ENCODE data around the gene MOAP1. TPM values are rescaled to one million over a fixed set of nuclear protein-coding genes. Genes with fewer than 3 reads are reported as not detected.
A peak's percentile ranks its signal among the peaks of the same experiment; 100 is the strongest.
"Not testable (repeated sequence)": the region's sequence is repeated elsewhere in the genome, so short reads cannot be mapped to it uniquely, and the experiment has no call there.

The MOAP1 gene
- total RNA-seq, 1 donor from 2014 or later = 60.4 TPM

- no peak overlapping the region for H3K4me3 Mint-ChIP-seq (ENCODE audit: unreplicated experiment)
- peak overlapping the region; percentile 56 for H3K27ac Mint-ChIP-seq (ENCODE audit: unreplicated experiment)
- no peak for DNase-seq
- no peaks in the 10 kb centered on the region for H3K36me3 Mint-ChIP-seq (ENCODE audit: unreplicated experiment)
- TF ChIP-seq CTCF (IDR thresholded peaks at IDR 0.05; ENCODE audit: partially characterized antibody, unreplicated experiment) = no peak
- H3K27me3 Mint-ChIP-seq (ENCODE audit: unreplicated experiment) = no peaks in the 10 kb centered on the region
- no peaks in the 10 kb centered on the region for H3K9me3 Mint-ChIP-seq (ENCODE audit: unreplicated experiment)
- H3K4me1 Mint-ChIP-seq (ENCODE audit: low read depth, unreplicated experiment) = peaks cover 5% of the 10 kb centered on the region
Observed at GRCh38 chr14:93161411-93161940, 23.2 kb downstream of the MOAP1 start.

- Mint-ChIP-seq H3K9me3 (ENCODE audit: unreplicated experiment) (no peaks in the 10 kb centered on the region), H3K27ac (ENCODE audit: unreplicated experiment) (no peak overlapping the region), H3K4me3 (ENCODE audit: unreplicated experiment) (no peak overlapping the region), H3K4me1 (ENCODE audit: low read depth, unreplicated experiment) (peaks cover 5% of the 10 kb centered on the region), H3K36me3 (ENCODE audit: unreplicated experiment) (no peaks in the 10 kb centered on the region), H3K27me3 (ENCODE audit: unreplicated experiment) (no peaks in the 10 kb centered on the region)
- DNase-seq = no peak
- no peak for TF ChIP-seq CTCF (IDR thresholded peaks at IDR 0.05; ENCODE audit: partially characterized antibody, unreplicated experiment)
Observed at GRCh38 chr14:93160353-93160801, 24.3 kb downstream of the MOAP1 start.

GRCh38 chr14:93159625-93160352 lies 24.9 kb downstream of the MOAP1 start:
- H3K4me1 Mint-ChIP-seq (ENCODE audit: low read depth, unreplicated experiment); H3K36me3 Mint-ChIP-seq (ENCODE audit: unreplicated experiment); H3K9me3 Mint-ChIP-seq (ENCODE audit: unreplicated experiment); H3K4me3 Mint-ChIP-seq (ENCODE audit: unreplicated experiment); H3K27ac Mint-ChIP-seq (ENCODE audit: unreplicated experiment); DNase-seq; H3K27me3 Mint-ChIP-seq (ENCODE audit: unreplicated experiment): not testable (repeated sequence)

GRCh38 chr14:93158349-93158748 lies 26.3 kb downstream of the MOAP1 start:
- H3K27ac Mint-ChIP-seq (ENCODE audit: unreplicated experiment); H3K9me3 Mint-ChIP-seq (ENCODE audit: unreplicated experiment); H3K36me3 Mint-ChIP-seq (ENCODE audit: unreplicated experiment); DNase-seq; H3K4me3 Mint-ChIP-seq (ENCODE audit: unreplicated experiment); H3K27me3 Mint-ChIP-seq (ENCODE audit: unreplicated experiment); H3K4me1 Mint-ChIP-seq (ENCODE audit: low read depth, unreplicated experiment): not testable (repeated sequence)

- no peak overlapping the region for H3K27ac Mint-ChIP-seq (ENCODE audit: unreplicated experiment)
- H3K27me3 Mint-ChIP-seq (ENCODE audit: unreplicated experiment) = no peaks in the 10 kb centered on the region
- no peak overlapping the region for H3K4me3 Mint-ChIP-seq (ENCODE audit: unreplicated experiment)
- no peak for DNase-seq
- H3K4me1 Mint-ChIP-seq (ENCODE audit: low read depth, unreplicated experiment) = peaks cover 5% of the 10 kb centered on the region
- no peaks in the 10 kb centered on the region for H3K36me3 Mint-ChIP-seq (ENCODE audit: unreplicated experiment)
- H3K9me3 Mint-ChIP-seq (ENCODE audit: unreplicated experiment) = peaks cover 2% of the 10 kb centered on the region
- no peak for TF ChIP-seq CTCF (IDR thresholded peaks at IDR 0.05; ENCODE audit: partially characterized antibody, unreplicated experiment)
Observed at GRCh38 chr14:93156693-93157369, 27.9 kb downstream of the MOAP1 start.

- Mint-ChIP-seq H3K4me3 (ENCODE audit: unreplicated experiment) (no peak overlapping the region), H3K27me3 (ENCODE audit: unreplicated experiment) (peaks cover 1% of the 10 kb centered on the region), H3K9me3 (ENCODE audit: unreplicated experiment) (peaks cover 2% of the 10 kb centered on the region), H3K27ac (ENCODE audit: unreplicated experiment) (no peak overlapping the region), H3K36me3 (ENCODE audit: unreplicated experiment) (no peaks in the 10 kb centered on the region), H3K4me1 (ENCODE audit: low read depth, unreplicated experiment) (peaks cover 5% of the 10 kb centered on the region)
- DNase-seq = no peak
- TF ChIP-seq CTCF (IDR thresholded peaks at IDR 0.05; ENCODE audit: partially characterized antibody, unreplicated experiment) = no peak
Observed at GRCh38 chr14:93155667-93156066, 29.0 kb downstream of the MOAP1 start.
